Measurements from ENCODE around the gene CYTH1.

DNA sequence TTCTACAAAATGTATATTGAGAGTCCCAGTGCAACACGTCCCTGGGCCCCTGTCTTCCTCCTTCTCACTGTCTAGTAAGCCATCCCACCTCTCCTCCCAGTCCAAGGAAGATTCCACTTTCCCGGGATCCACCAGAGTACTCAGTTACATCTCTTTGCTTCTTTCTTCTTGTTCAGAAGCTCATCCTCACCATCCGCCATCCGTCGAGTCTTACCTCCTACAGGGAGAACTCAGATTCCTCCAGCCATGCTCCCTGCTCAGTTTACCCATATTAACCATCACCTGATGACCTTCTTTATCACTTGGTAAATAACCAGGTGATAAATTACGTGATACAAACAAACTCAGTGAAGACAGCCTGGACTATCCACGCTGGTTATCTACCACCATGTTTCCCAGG lies 57.1 kb downstream of the CYTH1 start:
- TF ChIP-seq CTCF (conservative IDR thresholded peaks at IDR 0.05) (no peak), EZH2 (IDR thresholded peaks at IDR 0.05; ENCODE audit: low read depth) (no peak)
